Astrocyte (in vitro differentiated cells and primary cell): ENCODE data around the gene MXRA8. TPM values are rescaled to one million over a fixed set of nuclear protein-coding genes. Genes with fewer than 3 reads are reported as not detected.

Source experiments
- DNase-seq: peaks from one replicate; pipeline ENCODE4 v3.0.0-alpha.2; 2010; ENCODE audit warnings: low read depth
- FAIRE-seq: peaks from 2 replicates; lab custom pipeline; 2011; peaks lifted over from hg19 to GRCh38; lab: Jason Lieb, UNC
- H2AFZ ChIP-seq: 2 replicates; pipeline ENCODE4 v1.6.0; 2012; ENCODE audit warnings: low read depth, low read length, inconsistent platforms
- H3K27ac ChIP-seq: 2 replicates; pipeline ENCODE4 v1.5.1; 2011; ENCODE audit warnings: low read depth, low read length, inconsistent platforms
- H3K27me3 ChIP-seq: 2 replicates; pipeline ENCODE4 v1.6.0; 2011; ENCODE audit warnings: low read length, inconsistent platforms; ENCODE audit not compliant: insufficient read depth
- H3K36me3 ChIP-seq: 2 replicates; pipeline ENCODE4 v1.5.1; 2011; ENCODE audit warnings: low read length, inconsistent platforms; ENCODE audit not compliant: insufficient read depth
- H3K4me1 ChIP-seq: 2 replicates; pipeline ENCODE4 v1.5.1; 2011; ENCODE audit warnings: low read length, inconsistent platforms; ENCODE audit not compliant: insufficient read depth
- H3K4me2 ChIP-seq: 2 replicates; pipeline ENCODE4 v1.6.0; 2012; ENCODE audit warnings: low read length, inconsistent platforms
- H3K4me3 ChIP-seq: 2 replicates; pipeline ENCODE4 v1.5.1; 2011; ENCODE audit warnings: low read depth, mild to moderate bottlenecking, low read length, inconsistent platforms; ENCODE audit not compliant: insufficient read depth
- H3K79me2 ChIP-seq: 2 replicates; pipeline ENCODE4 v1.6.0; 2012; ENCODE audit warnings: mild to moderate bottlenecking, low read length, inconsistent platforms; ENCODE audit not compliant: insufficient read depth
- H3K9ac ChIP-seq: 2 replicates; pipeline ENCODE4 v1.6.0; 2012; ENCODE audit warnings: mild to moderate bottlenecking, low read length, inconsistent platforms
- H3K9me3 ChIP-seq: 2 replicates; pipeline ENCODE4 v1.5.1; 2012; ENCODE audit warnings: low read depth, mild to moderate bottlenecking, low read length, inconsistent platforms; ENCODE audit not compliant: insufficient read depth
- H4K20me1 ChIP-seq: 2 replicates; pipeline ENCODE4 v1.6.0; 2012; ENCODE audit warnings: low read length, inconsistent platforms; ENCODE audit not compliant: insufficient read depth
- H3K27ac Mint-ChIP-seq: one replicate; pipeline ENCODE4 v1.8.0; 2021; ENCODE audit warnings: mild to moderate bottlenecking, mixed read lengths; ENCODE audit not compliant: unreplicated experiment
- H3K27me3 Mint-ChIP-seq: one replicate; pipeline ENCODE4 v1.8.0; 2021; ENCODE audit warnings: low read depth, mixed read lengths; ENCODE audit not compliant: unreplicated experiment
- H3K36me3 Mint-ChIP-seq: one replicate; pipeline ENCODE4 v1.8.0; 2021; ENCODE audit warnings: low read depth, mixed read lengths; ENCODE audit not compliant: unreplicated experiment
- H3K4me1 Mint-ChIP-seq: one replicate; pipeline ENCODE4 v1.8.0; 2021; ENCODE audit warnings: low read depth, mixed read lengths; ENCODE audit not compliant: unreplicated experiment
- H3K4me3 Mint-ChIP-seq: one replicate; pipeline ENCODE4 v1.8.0; 2021; ENCODE audit warnings: mild to moderate bottlenecking, moderate library complexity, mixed read lengths; ENCODE audit not compliant: unreplicated experiment
- H3K9me3 Mint-ChIP-seq: one replicate; pipeline ENCODE4 v1.8.0; 2021; ENCODE audit warnings: mild to moderate bottlenecking, mixed read lengths; ENCODE audit not compliant: unreplicated experiment
- CTCF ChIP-seq: IDR thresholded peaks from 2 replicates; pipeline ENCODE4 v1.5.1; 2011; ENCODE audit warnings: low read depth, mild to moderate bottlenecking, inconsistent platforms, low read length, moderate library complexity; ENCODE audit not compliant: insufficient read depth
- EZH2 ChIP-seq: IDR thresholded peaks from 2 replicates; pipeline ENCODE4 v1.6.1; 2012; ENCODE audit warnings: mild to moderate bottlenecking, low read length, inconsistent platforms; ENCODE audit not compliant: insufficient read depth
- total RNA-seq: library from RNA; stranded (reverse); gene quantifications from 2 replicates; pipeline ENCODE4 v1.2.1, GENCODE V29; 2021

MXRA8 gene
- total RNA-seq, 1 donor from 2014 or later = 112 TPM

GRCh38 chr1:1315435-1315954 lies 42.9 kb downstream of the MXRA8 start:
- FAIRE-seq (no peak), DNase-seq (no peak)
- Histone ChIP-seq H3K4me2 (no peak overlapping the region), H3K27me3 (no peaks in the 10 kb centered on the region), H3K4me3 (no peak overlapping the region), H3K36me3 (peaks cover 14% of the 10 kb centered on the region), H3K79me2 (peaks cover 60% of the 10 kb centered on the region), H3K27ac (no peak overlapping the region), H4K20me1 (peaks cover 78% of the 10 kb centered on the region), H3K4me1 (peaks cover 12% of the 10 kb centered on the region), H2AFZ (no peak overlapping the region), H3K9ac (no peak overlapping the region), H3K9me3 (no peaks in the 10 kb centered on the region)
- peaks cover 14% of the 10 kb centered on the region for H3K4me1 Mint-ChIP-seq
- H3K36me3 Mint-ChIP-seq = peaks cover 14% of the 10 kb centered on the region
- no peaks in the 10 kb centered on the region for H3K27me3 Mint-ChIP-seq
- no peaks in the 10 kb centered on the region for H3K9me3 Mint-ChIP-seq
- TF ChIP-seq EZH2 (no peak), CTCF (no peak)
- no peak overlapping the region for H3K4me3 Mint-ChIP-seq
- H3K27ac Mint-ChIP-seq = no peak overlapping the region

- H3K27ac Mint-ChIP-seq = peak overlapping the region; percentile 75
- peaks cover 14% of the 10 kb centered on the region for H3K36me3 ChIP-seq
Measured at GRCh38 chr1:1314678-1315335, 43.5 kb downstream of the MXRA8 start.

More at GRCh38 chr1:1314678-1315335, 43.5 kb downstream of the MXRA8 start:
- Histone ChIP-seq H4K20me1 (peaks cover 78% of the 10 kb centered on the region), H3K27ac (no peak overlapping the region), H3K9ac (no peak overlapping the region), H3K27me3 (no peaks in the 10 kb centered on the region), H3K4me2 (no peak overlapping the region), H3K9me3 (no peaks in the 10 kb centered on the region), H2AFZ (no peak overlapping the region), H3K4me1 (peaks cover 12% of the 10 kb centered on the region), H3K4me3 (no peak overlapping the region), H3K79me2 (peaks cover 59% of the 10 kb centered on the region)
- Mint-ChIP-seq H3K36me3 (peaks cover 14% of the 10 kb centered on the region), H3K4me1 (peaks cover 14% of the 10 kb centered on the region), H3K9me3 (no peaks in the 10 kb centered on the region), H3K27me3 (no peaks in the 10 kb centered on the region), H3K4me3 (no peak overlapping the region)
- DNase-seq = no peak
- TF ChIP-seq EZH2 (no peak), CTCF (no peak)
- no peak for FAIRE-seq
